GM18951 (cell line): ENCODE results near the gene MIGA2.

Experiments
- POLR2A ChIP-seq: IDR thresholded peaks from 4 replicates; pipeline ENCODE4 v1.6.1; 2011; ENCODE audit warnings: mild to moderate bottlenecking; ENCODE audit not compliant: insufficient read length, insufficient read depth; ENCODE audit errors: extremely low read depth
- in situ Hi-C: fragments of 300-500 bp; cut with MboI; formaldehyde crosslinking; loops from one replicate; pipeline ENCODE4 v1.12.0; 2022; ENCODE audit warnings: low sequenced_read_pairs, mixed read lengths, inconsistent platforms; ENCODE audit not compliant: unreplicated experiment

Gene MIGA2

GRCh38 chr9:129068110-129068509 lies 31.7 kb downstream of the MIGA2 start:
- in situ Hi-C loops: no loop called here
- TF ChIP-seq POLR2A: no peak

GRCh38 chr9:129068990-129069861 lies 32.8 kb downstream of the MIGA2 start:
- no peak for TF ChIP-seq POLR2A
- in situ Hi-C loops: no loop called here

- in situ Hi-C loops: no loop called here
- TF ChIP-seq POLR2A: no peak
Measured at GRCh38 chr9:129069862-129070641, 33.6 kb downstream of the MIGA2 start.

- TF ChIP-seq POLR2A: no peak
- in situ Hi-C loops: no loop called here
Measured at GRCh38 chr9:129070696-129071525, 34.5 kb downstream of the MIGA2 start.

GRCh38 chr9:129071526-129072126 lies 35.2 kb downstream of the MIGA2 start:
- in situ Hi-C loops: no loop called here
- TF ChIP-seq POLR2A: no peak

- in situ Hi-C loops: no loop called here
- TF ChIP-seq POLR2A: no peak
Measured at GRCh38 chr9:129072171-129072570, 35.7 kb downstream of the MIGA2 start.

GRCh38 chr9:129073404-129073803 lies 37.0 kb downstream of the MIGA2 start:
- no peak for TF ChIP-seq POLR2A
- in situ Hi-C loops: no loop called here

GRCh38 chr9:129074106-129074505 lies 37.7 kb downstream of the MIGA2 start:
- TF ChIP-seq POLR2A: no peak
- in situ Hi-C loops: no loop called here

GRCh38 chr9:129075996-129076639 lies 39.7 kb downstream of the MIGA2 start:
- in situ Hi-C loops: no loop called here
- TF ChIP-seq POLR2A: no peak

- in situ Hi-C loops: no loop called here
- TF ChIP-seq POLR2A: no peak
Measured at GRCh38 chr9:129076640-129077037, 40.2 kb downstream of the MIGA2 start.

- no peak for TF ChIP-seq POLR2A
- in situ Hi-C loops: no loop called here
Measured at GRCh38 chr9:129077236-129077635, 40.8 kb downstream of the MIGA2 start.
